ENCODE measurements around the gene XRCC5.

GRCh38 chr2:216142540-216142939 is 33.4 kb downstream of the XRCC5 start:
- TF ChIP-seq CTCF (IDR thresholded peaks at IDR 0.05; ENCODE audit: low read length), result no peak
- TF ChIP-seq EZH2 (IDR thresholded peaks at IDR 0.05; ENCODE audit: borderline replicate concordance, low read length), result no peak

Measured in OCI-LY1 (cell line).